HK-2 (cell line): Measurements from ENCODE around the gene DOK6.

Experiments used
- DNase-seq: peaks from one replicate; pipeline ENCODE4 v3.0.0-alpha.2; 2018; ENCODE audit not compliant: unreplicated experiment

The DOK6 gene

DNA sequence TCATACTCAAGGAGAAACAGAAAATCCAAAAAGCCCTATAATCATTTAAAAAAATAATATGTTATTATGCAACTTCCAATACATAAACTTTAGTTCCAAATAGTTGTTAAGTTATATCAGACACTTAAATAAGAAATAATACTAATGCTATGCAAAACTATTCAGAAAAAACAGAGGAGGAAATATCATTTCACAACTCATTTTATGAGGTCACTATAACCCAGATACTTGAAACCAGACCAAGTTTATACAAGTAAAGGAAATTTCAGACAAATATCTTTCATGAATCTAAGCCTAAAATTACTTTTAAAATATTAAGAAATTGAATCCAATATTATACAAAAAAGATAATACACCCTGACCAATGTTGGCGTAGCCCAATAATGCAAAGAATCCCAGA, 286.2 kb downstream of the DOK6 start:
- DNase-seq = no peak

DNA sequence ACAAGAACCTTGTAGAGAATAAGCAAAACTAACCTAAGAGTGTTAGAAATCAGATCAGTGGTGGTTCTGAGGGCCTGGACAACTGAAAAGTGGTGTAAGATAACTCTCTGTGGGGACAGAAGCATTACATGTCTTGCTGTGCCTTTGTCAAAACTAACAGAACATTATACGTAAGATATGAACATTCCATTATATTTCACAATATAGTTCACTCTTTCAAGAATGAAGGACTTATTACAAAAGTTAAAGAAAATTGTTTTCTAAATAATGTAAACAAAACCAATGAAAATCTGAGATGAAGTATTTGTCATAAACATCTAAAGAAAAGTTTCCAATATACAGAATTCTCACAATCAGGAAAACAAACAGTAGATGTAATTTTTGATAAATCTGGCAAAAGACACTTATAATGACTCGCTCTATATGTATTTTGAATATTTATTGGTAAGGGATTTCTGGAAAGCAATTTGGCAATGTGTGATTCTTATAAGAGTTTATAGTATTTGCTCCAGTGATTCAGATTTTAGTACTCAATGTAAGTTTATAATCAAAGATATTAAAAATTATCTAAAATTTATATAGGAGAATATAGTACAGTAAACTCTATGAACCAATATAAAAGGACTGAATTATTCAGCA, 288.6 kb downstream of the DOK6 start:
- DNase-seq = no peak

DNA sequence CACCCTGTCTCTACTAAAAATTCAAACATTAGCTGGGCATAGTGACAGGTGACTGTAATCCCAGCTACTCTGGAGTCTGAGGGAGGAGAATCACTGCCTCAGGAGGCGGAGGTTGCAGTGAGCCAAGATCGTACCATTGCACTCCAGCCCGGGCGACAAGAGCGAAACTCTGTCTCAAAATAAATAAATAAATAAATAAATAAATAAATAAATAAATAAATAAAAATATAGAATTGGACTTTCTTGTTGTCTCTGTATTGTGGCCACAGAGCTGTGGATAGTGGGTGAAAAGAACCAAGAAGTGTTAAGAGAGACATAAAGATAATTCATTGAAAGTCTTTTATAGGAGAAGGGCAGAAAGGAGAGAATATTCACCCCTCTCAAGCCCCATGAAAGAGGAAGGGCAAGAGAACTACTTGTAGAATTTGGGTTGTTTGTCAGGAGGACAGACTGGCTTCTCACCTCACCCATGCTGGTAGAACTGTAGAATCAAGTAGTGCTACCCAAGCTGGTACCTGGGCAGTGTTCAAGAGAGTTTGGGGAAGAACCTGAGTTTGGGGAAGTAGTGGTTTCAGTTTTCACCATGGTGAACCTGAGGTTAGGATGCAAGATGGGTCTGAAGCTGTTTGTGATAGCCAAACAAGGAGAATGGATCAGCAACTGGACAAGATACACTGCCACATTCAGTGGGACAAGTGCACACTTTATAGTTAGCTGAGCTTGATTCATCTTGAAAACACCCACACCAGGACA, 290.5 kb downstream of the DOK6 start:
- DNase-seq = no peak

DNA sequence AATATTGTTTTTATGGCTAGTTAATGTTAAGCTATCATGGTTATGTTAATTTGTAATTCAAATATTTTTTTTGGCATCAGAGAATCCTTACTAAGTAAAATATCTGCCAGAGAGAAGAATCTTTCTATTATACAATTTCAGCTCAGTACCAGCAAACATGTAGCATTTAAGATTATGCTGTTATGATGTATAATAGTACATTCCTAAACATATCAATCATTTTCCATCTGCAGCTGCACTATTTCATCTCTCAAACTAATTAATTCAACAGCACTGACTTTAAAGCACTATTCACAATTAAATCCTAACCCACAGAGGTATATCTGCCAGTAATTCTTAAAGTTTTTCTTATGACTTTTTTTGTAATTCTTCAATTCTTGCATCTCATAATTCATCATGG, 296.4 kb downstream of the DOK6 start:
- DNase-seq = no peak

DNA sequence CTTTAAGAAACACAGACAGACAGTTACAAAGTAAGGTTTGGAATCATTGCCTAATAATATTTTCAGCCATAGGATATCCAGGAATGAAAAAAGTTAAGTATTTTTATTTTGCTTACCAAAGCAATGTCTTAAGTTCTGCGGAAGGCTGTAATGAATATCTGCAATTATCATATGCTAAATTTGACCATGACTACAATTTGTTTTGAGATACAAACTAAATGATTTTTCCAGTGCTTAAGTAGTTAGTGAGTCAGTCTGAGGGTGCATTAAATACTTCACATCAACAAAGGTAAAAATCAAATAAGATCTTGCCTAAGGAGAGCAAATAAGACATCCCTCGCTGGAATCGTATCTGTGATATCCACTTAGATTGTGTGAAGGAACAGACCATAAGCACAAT, 297.0 kb downstream of the DOK6 start:
- no peak for DNase-seq

DNA sequence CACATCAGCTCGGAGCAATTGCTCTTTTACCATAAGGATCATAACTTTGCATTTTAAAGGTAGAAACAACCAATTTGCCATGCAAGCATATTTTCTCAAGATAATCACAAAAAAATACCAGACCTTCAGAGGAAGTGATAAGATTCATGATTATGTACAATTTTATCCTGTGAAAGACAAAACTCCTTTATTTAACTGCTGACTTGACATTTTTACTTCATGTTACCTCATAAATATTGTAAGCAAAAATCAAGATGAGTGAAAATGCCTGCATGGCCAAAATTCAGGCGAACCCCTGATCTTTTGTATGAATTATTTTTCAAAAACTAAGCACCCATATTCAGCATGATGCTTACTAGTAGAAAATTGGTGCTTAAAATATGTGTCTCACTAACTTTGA, 300.6 kb downstream of the DOK6 start:
- no peak for DNase-seq

DNA sequence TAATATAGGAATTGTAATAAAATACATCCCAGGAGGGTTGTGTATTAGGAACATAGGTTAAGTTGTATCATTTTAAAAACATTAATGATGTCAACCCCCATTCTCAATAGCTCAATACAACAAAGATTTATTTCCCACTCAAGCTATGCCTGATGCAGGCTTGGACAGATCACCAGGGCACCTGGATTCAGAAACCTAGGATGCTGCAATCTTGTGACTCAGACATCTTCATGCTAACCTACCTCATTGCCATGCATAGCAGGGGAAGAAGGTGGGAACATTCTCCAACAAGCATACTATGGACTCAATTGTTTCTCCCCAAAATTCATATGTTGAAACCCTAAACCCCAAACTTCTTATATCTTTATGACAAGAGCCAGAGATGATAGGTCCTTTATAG, 302.8 kb downstream of the DOK6 start:
- DNase-seq = no peak

DNA sequence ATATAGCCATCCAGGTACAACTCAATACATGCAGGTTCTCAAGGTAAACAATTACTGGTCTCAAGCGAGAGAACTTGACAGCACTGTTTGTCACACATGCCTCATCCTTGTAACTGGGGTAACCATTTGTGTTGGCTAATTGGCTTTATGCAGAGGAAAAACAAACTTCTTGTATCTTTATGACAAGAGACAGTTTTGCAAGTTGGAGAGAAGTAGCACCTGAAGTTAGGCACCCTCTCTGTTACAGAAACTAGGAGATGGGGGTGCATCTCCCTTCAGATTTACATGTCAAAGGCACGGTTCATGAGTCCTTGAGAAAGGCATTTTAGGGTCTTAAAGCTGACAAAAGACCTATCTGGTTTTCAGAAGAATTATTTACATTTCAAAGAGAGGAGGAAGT, 305.3 kb downstream of the DOK6 start:
- no peak for DNase-seq

DNA sequence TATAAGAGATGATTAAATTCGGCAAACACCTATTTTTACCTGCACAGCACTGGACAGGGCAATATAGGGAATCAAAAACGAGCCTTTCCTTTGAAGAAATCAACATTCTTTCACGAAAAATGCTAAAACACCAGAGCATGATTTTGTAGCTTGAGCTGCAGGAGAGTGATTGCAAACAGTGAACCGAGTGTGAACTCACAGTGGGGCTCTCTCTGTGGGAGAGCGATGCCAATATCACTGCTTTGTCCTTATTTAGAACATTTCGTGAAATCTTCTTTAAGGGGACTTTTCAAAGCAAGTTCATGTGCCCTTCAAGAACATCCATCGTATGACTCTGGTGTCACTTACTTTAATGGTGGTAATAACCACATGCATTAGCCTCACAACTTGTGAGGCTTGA, 308.2 kb downstream of the DOK6 start:
- no peak for DNase-seq

DNA sequence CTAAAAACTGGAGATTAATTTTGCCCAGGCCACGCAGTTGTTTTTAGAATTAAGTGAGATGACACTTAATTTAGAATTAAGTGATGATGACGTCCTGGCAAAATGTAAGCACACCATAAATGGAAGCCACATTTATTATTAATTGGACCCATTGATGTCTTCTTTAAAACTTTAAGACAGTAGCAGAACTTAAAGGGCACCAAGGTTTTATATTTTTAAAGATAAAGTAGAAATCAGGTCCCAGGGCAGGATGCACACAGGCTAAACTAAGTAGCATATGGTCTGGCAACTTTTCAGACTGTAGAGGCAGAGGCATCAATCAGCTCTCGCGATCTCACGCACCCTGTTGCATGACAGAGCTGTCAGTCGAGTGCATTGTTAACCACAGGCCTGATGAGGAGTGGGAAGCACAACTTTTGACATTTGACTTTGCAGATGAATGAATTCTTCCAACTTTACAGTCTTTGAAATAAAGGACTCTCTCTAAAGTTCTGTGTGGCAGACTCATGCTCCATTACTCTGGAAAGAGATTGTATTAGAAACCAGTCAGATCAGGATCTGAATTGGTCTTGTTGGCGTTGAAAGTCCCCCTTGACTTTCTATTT, 314.6 kb downstream of the DOK6 start:
- no peak for DNase-seq

DNA sequence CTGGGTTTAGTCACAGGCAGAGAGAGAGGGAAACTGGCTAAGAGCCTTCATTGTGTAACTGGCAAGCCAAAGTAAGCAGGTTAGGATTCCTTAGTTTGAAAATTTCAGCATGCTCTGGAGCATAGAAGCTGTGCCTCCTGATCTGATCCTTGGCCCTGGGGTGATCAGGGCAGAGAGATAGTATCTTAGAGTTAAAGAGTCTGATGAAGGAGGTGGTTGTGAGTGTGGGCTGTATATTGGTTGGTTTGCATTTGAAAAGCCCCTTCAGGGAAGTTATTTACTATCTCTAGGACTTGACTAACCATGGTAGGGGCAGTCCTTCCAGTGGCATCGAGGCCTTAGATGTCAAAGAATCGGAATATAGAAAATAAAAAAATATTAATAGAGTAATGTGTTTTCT, 316.9 kb downstream of the DOK6 start:
- no peak for DNase-seq

DNA sequence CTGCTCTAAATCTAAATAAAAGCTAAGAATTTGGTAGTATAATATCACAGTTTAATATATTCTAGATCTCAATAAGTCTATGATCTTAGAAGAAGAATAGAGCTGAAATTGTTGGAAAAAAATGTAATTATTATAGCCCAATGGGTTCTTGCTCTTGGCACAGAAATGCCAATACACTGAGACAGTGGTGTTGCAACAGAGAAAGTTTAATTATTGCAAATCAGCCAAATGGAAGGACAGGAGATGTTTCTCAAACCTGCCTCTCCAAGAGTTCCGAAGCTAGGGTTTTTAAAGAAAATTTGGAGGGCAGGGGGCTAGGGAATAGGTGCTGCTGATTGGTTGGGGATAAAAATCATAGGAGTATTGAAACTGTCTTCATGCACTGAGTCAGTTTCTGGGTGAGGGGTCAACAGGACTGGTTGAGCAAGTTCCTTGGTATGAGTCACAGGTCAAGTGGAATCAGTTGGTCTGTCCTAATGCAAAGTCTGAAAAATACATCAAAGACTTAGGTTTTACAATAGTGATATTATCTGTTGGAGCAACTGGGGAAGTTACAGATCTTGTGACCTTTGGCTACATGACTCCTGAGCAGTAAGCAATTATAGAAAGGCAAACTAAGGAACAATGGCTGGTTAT, 318.3 kb downstream of the DOK6 start:
- DNase-seq = no peak

DNA sequence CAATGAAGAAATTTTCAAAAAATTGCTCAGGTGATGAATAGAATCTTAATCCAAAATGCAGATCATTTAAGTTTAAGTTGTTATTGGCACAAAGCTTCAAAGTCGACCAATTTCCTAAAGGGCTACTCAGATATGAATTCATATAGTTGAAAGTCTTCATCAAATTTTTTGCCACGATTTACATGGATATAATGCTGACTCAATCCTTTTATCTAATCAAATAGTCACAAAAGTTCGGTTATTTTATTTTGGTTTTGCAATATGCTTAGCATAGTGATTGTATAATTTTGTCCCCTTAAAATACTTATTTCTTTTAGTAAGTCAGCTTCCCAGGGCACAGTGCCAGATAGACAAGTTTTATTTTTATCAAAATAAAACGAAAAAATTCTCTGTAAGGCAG, 319.7 kb downstream of the DOK6 start:
- no peak for DNase-seq

DNA sequence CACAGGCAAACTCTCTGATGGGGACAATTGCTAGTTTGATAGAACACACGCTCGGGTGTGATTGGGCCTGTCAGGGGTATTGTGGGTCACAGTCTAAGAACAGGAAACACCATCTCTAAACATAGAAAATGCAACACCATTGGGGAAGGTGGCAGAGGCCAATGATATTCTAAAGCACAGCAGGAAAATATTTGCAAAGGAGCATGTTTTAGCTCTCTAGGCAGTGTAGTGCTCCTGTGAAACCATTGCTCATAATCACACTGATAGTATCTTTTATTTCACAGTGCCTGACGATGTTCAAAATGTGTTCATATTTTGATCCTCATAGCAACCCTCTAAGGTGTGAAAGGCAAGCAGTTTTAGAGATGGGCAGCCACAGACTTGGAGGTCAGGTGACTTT, 322.7 kb downstream of the DOK6 start:
- DNase-seq = no peak

DNA sequence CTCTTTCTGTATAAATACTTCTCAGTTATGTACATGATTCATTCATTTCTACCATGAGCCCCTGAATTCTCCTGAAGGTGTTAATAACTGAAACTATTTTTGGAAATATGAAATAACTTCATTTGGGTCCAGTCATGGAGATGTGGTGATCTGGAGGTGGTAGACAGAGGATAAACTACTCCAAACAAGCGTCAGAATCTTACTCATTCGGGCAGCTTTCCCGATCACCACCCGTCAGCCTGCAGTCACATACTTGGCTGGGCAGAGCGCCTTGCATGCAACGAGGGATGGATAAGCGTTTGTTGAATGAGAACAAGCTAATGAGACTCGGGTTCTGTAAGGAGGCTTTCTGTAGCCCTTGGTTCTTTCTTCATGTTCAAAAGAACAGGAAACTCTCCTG, 324.3 kb downstream of the DOK6 start:
- no peak for DNase-seq

DNA sequence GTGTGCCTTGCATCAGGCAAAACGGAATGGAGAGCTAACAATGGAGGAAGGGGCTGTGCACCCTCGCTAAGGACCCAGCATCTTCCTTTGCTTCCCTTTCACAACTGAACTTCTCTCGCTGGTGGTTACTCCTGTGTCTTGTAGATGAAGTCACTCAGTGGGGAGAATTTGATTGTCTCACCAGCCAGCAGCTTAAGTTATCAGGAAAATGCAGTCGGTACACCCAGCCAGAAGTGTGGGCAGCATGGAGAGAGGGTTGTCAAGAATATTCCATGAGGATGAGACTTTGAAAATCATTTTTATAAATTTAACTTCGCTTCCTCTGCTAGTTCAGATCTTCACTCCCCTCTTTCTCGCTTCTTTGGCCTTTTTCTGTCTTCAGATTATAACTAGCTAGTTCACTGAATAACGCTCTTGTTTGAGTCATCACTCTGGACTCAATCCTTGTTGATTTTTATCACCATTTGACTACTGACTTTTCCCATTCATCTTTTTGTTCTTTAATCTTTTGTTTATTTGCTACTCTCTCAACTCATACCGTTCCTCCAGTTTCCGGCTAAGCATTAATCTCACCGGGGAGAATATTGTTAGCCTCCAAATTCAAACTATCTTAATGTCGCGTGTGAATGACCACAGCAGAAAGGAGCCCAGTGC, 325.3 kb downstream of the DOK6 start:
- no peak for DNase-seq

DNA sequence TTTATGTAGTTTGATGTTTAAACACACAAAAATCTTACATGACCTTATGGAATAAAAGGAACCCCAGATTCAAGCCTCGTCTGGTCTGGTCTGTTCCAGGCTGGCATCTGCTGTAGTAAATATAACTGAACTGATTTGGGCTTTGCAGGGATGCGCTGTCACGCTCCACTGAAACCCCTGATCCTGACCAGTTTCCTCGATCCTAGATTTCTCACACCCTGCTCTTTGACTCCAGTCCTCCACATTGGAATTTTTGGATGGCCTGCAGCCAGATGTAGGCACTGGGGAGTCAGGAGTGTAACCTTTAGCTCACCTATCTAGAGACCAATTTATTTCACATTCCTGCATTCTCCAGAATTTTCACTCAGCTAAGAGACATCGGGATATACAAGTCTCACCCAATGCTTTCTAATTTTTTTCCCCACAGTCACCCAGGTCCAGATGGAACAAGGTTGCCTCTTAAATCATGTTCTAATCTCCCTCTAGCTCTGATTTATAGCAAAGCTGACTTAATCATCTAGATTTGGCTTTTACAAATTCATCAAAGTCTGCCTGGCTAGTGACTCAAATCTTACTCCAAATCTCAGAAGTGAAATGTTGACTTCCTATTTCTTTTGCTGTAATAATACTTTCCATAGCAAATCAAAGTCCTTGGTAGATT, 327.4 kb downstream of the DOK6 start:
- no peak for DNase-seq

DNA sequence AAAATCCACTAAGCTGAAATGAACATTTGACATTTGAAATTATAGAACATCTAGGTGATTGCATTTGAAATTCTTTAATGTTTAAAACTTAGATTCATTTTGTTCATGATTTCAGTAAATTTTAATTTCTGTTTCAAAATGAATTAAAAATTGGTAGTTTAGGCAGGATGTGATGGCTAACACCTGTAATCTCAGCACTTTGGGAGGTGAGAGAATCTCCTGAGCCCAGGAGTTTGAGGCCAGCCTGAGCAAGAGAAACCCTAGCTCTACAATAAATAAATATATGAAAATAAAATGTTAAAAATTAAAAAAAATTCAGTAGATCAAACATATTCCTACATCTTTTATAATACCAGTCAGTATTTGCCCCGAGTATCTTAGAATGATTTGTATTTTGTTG, 330.0 kb downstream of the DOK6 start:
- DNase-seq = no peak

DNA sequence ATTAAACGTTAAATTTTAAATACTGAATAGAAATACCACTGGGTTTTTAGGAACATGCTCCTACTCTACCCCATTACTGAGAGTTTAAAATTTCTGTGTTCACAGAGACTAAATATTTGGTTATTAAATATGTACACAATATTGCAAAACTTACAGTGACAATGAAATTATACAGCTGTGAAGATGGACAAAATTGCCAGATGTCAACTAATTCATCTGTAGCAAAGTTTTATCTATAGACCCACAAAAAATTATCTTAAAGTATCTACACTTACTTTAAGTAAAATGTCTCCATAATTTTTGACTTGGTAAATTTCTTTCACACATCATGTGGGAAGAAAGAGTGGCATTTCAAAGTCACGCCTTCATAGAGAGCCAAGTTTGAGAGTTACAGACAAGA, 333.8 kb downstream of the DOK6 start:
- DNase-seq = no peak

DNA sequence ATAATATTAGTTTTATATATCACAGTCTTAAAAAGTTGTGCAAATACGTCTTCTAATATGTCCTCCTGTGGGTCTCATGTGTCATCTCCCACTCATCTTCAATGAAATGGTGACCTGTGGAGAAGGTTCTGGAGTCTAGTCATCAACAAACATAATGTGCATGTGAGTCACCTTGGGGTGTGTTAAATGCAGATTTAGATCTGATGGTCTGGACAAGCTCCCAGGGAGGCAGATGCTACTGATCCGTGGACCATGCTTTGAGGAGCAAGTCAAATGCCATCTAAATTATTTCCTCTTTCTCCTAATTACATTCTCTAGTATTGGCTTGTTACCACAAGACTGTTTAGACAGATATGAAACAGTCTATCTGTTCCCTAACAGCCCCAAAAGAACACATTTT, 336.0 kb downstream of the DOK6 start:
- DNase-seq = no peak

DNA sequence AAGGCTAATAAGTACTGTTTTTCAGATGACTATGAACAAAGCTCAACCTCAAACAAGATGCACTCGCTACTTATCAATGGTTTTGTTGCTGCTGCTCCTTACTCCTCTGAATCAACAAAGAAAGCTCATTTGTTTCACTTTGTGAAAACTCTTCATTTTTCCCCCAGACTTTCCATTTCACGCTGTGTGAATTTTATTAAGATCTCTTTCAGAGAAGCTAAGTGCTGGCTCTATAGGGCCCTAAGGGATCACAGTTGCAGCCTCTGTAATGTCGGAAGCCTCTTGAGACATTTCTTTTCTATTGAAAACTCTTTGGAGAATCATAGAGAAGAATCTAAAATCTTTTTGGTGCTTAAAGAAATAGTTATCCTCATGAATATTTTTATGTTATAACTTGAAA, 337.2 kb downstream of the DOK6 start:
- no peak for DNase-seq

DNA sequence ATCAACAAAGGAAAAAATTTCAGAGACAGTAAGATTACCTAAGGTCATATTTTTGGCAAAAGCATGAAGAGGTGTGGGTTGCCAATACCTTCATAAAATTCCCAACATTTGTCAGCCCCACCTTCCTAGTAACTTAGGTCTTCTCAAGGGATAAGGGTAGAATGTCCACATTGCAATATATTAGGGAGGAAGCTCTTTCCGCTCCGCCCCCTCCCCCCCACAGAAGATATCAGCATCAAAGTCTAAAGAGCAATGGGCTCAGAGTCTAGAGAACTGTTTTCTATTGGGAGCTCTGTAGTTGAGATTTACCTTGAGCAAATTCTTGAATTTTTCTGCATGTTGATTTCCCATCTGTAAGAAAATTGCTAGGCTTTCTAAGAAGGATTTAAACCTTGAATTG, 346.7 kb downstream of the DOK6 start:
- DNase-seq = no peak
